SK-N-SH treated with all-trans-retinoic acid at 6 μM for 48 hours (cell line): ENCODE data around the gene RAP1A.
A peak's percentile ranks its signal among the peaks of the same experiment; 100 is the strongest.

Source experiments
- ATAC-seq: fragments of 200-7000 bp; cut with Tn5 transposase; 3 replicates; pipeline ENCODE4 v1.9.1; 2020; ENCODE audit warnings: mild to moderate bottlenecking, moderate library complexity
- ARNTL ChIP-seq: fragments of 450-650 bp; formaldehyde crosslinking; IDR thresholded peaks from 2 replicates; pipeline ENCODE4 v1.5.0; 2020; ENCODE audit warnings: low read depth, mild to moderate bottlenecking, moderate library complexity, borderline replicate concordance
- BACH2 ChIP-seq: fragments of 250-450 bp; sonication (Bioruptor Pico); IDR thresholded peaks from 2 replicates; pipeline ENCODE4 v1.9.0; 2021; ENCODE audit warnings: mild to moderate bottlenecking, borderline replicate concordance
- CREB5 ChIP-seq: fragments of 250-450 bp; sonication (Bioruptor Pico); IDR thresholded peaks from 2 replicates; pipeline ENCODE4 v1.5.1; 2020; ENCODE audit warnings: low read depth, mild to moderate bottlenecking, moderate library complexity
- CSRNP3 ChIP-seq: fragments of 250-450 bp; sonication (Bioruptor Pico); IDR thresholded peaks from 2 replicates; pipeline ENCODE4 v1.5.1; 2021; ENCODE audit warnings: mild to moderate bottlenecking, moderate library complexity
- ESRRG ChIP-seq: fragments of 250-450 bp; sonication (Bioruptor Pico); IDR thresholded peaks from 2 replicates; pipeline ENCODE4 v1.6.1; 2021; ENCODE audit warnings: mild to moderate bottlenecking
- GLIS3 ChIP-seq: fragments of 250-450 bp; sonication (Bioruptor Pico); IDR thresholded peaks from 2 replicates; pipeline ENCODE4 v1.5.0; 2020; ENCODE audit warnings: mild to moderate bottlenecking, moderate library complexity
- ISL1 ChIP-seq: fragments of 250-450 bp; sonication (Bioruptor Pico); IDR thresholded peaks from 2 replicates; pipeline ENCODE4 v2.1.2; 2022; ENCODE audit warnings: mild to moderate bottlenecking, moderate library complexity
- PATZ1 ChIP-seq: fragments of 250-450 bp; sonication (Bioruptor Pico); IDR thresholded peaks from 2 replicates; pipeline ENCODE4 v1.8.0; 2020; ENCODE audit warnings: mild to moderate bottlenecking, moderate library complexity, borderline replicate concordance
- RARB ChIP-seq: fragments of 250-450 bp; sonication (Bioruptor Pico); IDR thresholded peaks from 2 replicates; pipeline ENCODE4 v1.8.0; 2021; ENCODE audit warnings: mild to moderate bottlenecking, moderate library complexity
- SNAI2 ChIP-seq: fragments of 250-450 bp; sonication (Bioruptor Pico); IDR thresholded peaks from 2 replicates; pipeline ENCODE4 v1.5.0; 2020; ENCODE audit warnings: mild to moderate bottlenecking, moderate library complexity
- TCF4 ChIP-seq: fragments of 250-450 bp; sonication (Bioruptor Pico); IDR thresholded peaks from 2 replicates; pipeline ENCODE4 v1.8.0; 2021; ENCODE audit warnings: mild to moderate bottlenecking, moderate library complexity, borderline replicate concordance
- TOX ChIP-seq: fragments of 250-450 bp; sonication (Bioruptor Pico); IDR thresholded peaks from 2 replicates; pipeline ENCODE4 v1.8.0; 2021; ENCODE audit warnings: mild to moderate bottlenecking, moderate library complexity, borderline replicate concordance
- TSHZ2 ChIP-seq: fragments of 250-450 bp; sonication (Bioruptor Pico); IDR thresholded peaks from 2 replicates; pipeline ENCODE4 v1.5.0; 2020; ENCODE audit warnings: mild to moderate bottlenecking, moderate library complexity
- ZC3H10 ChIP-seq: fragments of 250-450 bp; sonication (Bioruptor Pico); IDR thresholded peaks from 2 replicates; pipeline ENCODE4 v1.5.1; 2021; ENCODE audit warnings: mild to moderate bottlenecking, moderate library complexity
- ZFP3 ChIP-seq: fragments of 250-450 bp; sonication (Bioruptor Pico); IDR thresholded peaks from 2 replicates; pipeline ENCODE4 v1.5.0; 2020; ENCODE audit warnings: mild to moderate bottlenecking, moderate library complexity
- ZFP30 ChIP-seq: fragments of 450-650 bp; formaldehyde crosslinking; IDR thresholded peaks from 2 replicates; pipeline ENCODE4 v1.5.0; 2022; ENCODE audit warnings: mild to moderate bottlenecking, moderate library complexity
- ZNF70 ChIP-seq: fragments of 450-650 bp; formaldehyde crosslinking; IDR thresholded peaks from 2 replicates; pipeline ENCODE4 v1.5.0; 2020; ENCODE audit warnings: mild to moderate bottlenecking, moderate library complexity

Gene RAP1A

GRCh38 chr1:111618081-111618480 is 1.5 kb upstream of the RAP1A start (continued):
- TF ChIP-seq CSRNP3 (CRISPR knock-in tag), result no peak

- ATAC-seq, result peak; percentile 2; the same call in 2 of the 3 replicates
Observed at GRCh38 chr1:111618961-111619634, 491 bp upstream of the RAP1A start.

More at GRCh38 chr1:111618961-111619634, 491 bp upstream of the RAP1A start:
- TF ChIP-seq CREB5 (CRISPR knock-in tag), result no peak
- TF ChIP-seq ESRRG (CRISPR knock-in tag), result no peak
- TF ChIP-seq RARB (CRISPR knock-in tag), result no peak
- TF ChIP-seq ISL1, result no peak
- no peak for TF ChIP-seq CSRNP3 (CRISPR knock-in tag)
- no peak for TF ChIP-seq ZFP30 (CRISPR knock-in tag)
- TF ChIP-seq ARNTL (CRISPR knock-in tag), result no peak
- TF ChIP-seq PATZ1 (CRISPR knock-in tag), result no peak
- TF ChIP-seq SNAI2, result no peak
- no peak for TF ChIP-seq GLIS3
- TF ChIP-seq TOX (CRISPR knock-in tag), result no peak
- no peak for TF ChIP-seq TCF4 (CRISPR knock-in tag)
- no peak for TF ChIP-seq ZFP3
- no peak for TF ChIP-seq ZC3H10 (CRISPR knock-in tag)
- no peak for TF ChIP-seq BACH2 (CRISPR knock-in tag)
- no peak for TF ChIP-seq TSHZ2 (CRISPR knock-in tag)
- TF ChIP-seq ZNF70 (CRISPR knock-in tag), result no peak
